H1 (cell line): ENCODE measurements around the gene SNTG2. TPM values are rescaled to one million over a fixed set of nuclear protein-coding genes. Genes with fewer than 3 reads are reported as not detected.

Experiments
- CTCF ChIA-PET: fragments of 300-600 bp; sonication (Branson Sonifier 250); formaldehyde crosslinking; loops from one replicate; lab custom pipeline; 2021; ENCODE audit not compliant: partially characterized antibody; lab: Charles Lee
- POLR2A ChIA-PET: fragments of 300-600 bp; sonication (Branson Sonifier 250); formaldehyde crosslinking; loops from one replicate; lab custom pipeline; 2021; ENCODE audit warnings: inconsistent platforms; ENCODE audit not compliant: partially characterized antibody; lab: Charles Lee
- DNase-seq, 2 experiments: peaks; one replicate each; pipeline versions ENCODE4 v3.0.0 to v3.0.0-alpha.2; 2010 to 2022; ENCODE audit warnings: low spot score in 2 of 2, low read depth in 1 of 2, mixed read lengths in 1 of 2
- FAIRE-seq: peaks from 2 replicates; lab custom pipeline; 2011; peaks lifted over from hg19 to GRCh38; lab: Jason Lieb, UNC
- H2AFZ ChIP-seq: 2 replicates; pipeline ENCODE4 v1.8.1; 2012; ENCODE audit warnings: low read length, inconsistent platforms
- H2AK5ac ChIP-seq: 2 replicates; pipeline ENCODE4 v1.6.1; 2013; ENCODE audit warnings: low read depth, low read length
- H2BK120ac ChIP-seq: replicated peaks from 2 replicates; pipeline ENCODE3; 2013; ENCODE audit warnings: low read depth, low read length, inconsistent platforms
- H2BK12ac ChIP-seq: 2 replicates; pipeline ENCODE4 v1.6.1; 2013; ENCODE audit warnings: low read depth, low read length
- H2BK15ac ChIP-seq: 2 replicates; pipeline ENCODE4 v1.6.1; 2013; ENCODE audit warnings: low read length
- H2BK20ac ChIP-seq: 2 replicates; pipeline ENCODE4 v1.6.1; 2013; ENCODE audit warnings: low read length
- H2BK5ac ChIP-seq: 2 replicates; pipeline ENCODE4 v1.6.1; 2013; ENCODE audit warnings: low read depth, low read length
- H3K14ac ChIP-seq: 2 replicates; pipeline ENCODE4 v1.6.1; 2013; ENCODE audit warnings: inconsistent platforms; ENCODE audit not compliant: insufficient read length
- H3K18ac ChIP-seq: 2 replicates; pipeline ENCODE4 v1.6.1; 2013; ENCODE audit warnings: low read length; ENCODE audit errors: extremely low read depth
- H3K23ac ChIP-seq: 2 replicates; pipeline ENCODE4 v1.6.1; 2013; ENCODE audit warnings: inconsistent platforms; ENCODE audit not compliant: insufficient read length
- H3K23me2 ChIP-seq: 2 replicates; pipeline ENCODE4 v1.6.1; 2013; ENCODE audit warnings: low read depth, low read length
- H3K27ac ChIP-seq: 2 replicates; pipeline ENCODE4 v1.6.1; 2011; ENCODE audit warnings: low read depth, low read length, inconsistent platforms
- H3K27me3 ChIP-seq, 4 experiments: replicated peaks in 1 of 4; 1 replicate in 1 of 4; 2 replicates in 3 of 4; pipeline versions ENCODE4 v1.6.1 to v1.8.1; 2011 to 2013; ENCODE audit warnings: low read length in 3 of 4, mild to moderate bottlenecking in 3 of 4, inconsistent platforms in 2 of 4, mixed read lengths in 2 of 4, moderate library complexity in 1 of 4; ENCODE audit not compliant: control insufficient read depth in 3 of 4, insufficient read depth in 3 of 4; ENCODE audit errors: extremely low read depth in 1 of 4
- H3K36me3 ChIP-seq, 4 experiments: 2 replicates each; pipeline versions ENCODE4 v1.6.1 to v1.8.1; 2011 to 2013; ENCODE audit warnings: mild to moderate bottlenecking in 4 of 4, low read length in 3 of 4, moderate library complexity in 2 of 4, control low read depth in 1 of 4, inconsistent platforms in 1 of 4; ENCODE audit not compliant: insufficient read depth in 4 of 4, control insufficient read depth in 2 of 4
- H3K4ac ChIP-seq: replicated peaks from 2 replicates; pipeline ENCODE3; 2013; ENCODE audit warnings: low read length, low read depth, mixed read lengths, inconsistent platforms; ENCODE audit not compliant: insufficient read length
- H3K4me1 ChIP-seq, 4 experiments: replicated peaks in 1 of 4; 1 replicate in 1 of 4; 2 replicates in 3 of 4; pipeline versions ENCODE4 v1.6.1 to v1.8.1; 2011 to 2013; ENCODE audit warnings: low read length in 3 of 4, inconsistent platforms in 2 of 4, mixed read lengths in 1 of 4; ENCODE audit not compliant: insufficient read depth in 4 of 4, control insufficient read depth in 3 of 4
- H3K4me2 ChIP-seq, 2 experiments: 2 replicates each; pipeline versions ENCODE4 v1.6.1 to v1.8.1; 2011 to 2013; ENCODE audit warnings: low read depth in 2 of 2, low read length in 2 of 2, control low read depth in 1 of 2, inconsistent platforms in 1 of 2, mild to moderate bottlenecking in 1 of 2; ENCODE audit not compliant: insufficient read depth in 1 of 2
- H3K4me3 ChIP-seq, 4 experiments: fragments of 200-600, 300-600 bp in 1 of 4; sonication (generic), shearing (Covaris generic), sonication (Bioruptor Twin) in 1 of 4; 2 replicates each; pipeline versions ENCODE4 v1.5.1 to v1.8.1; 2011 to 2016; ENCODE audit warnings: low read length in 4 of 4, low read depth in 3 of 4, control low read depth in 2 of 4, inconsistent platforms in 2 of 4, mild to moderate bottlenecking in 2 of 4, mixed read lengths in 1 of 4, moderate library complexity in 1 of 4; ENCODE audit not compliant: insufficient read depth in 2 of 4; ENCODE audit errors: extremely low read depth in 1 of 4
- H3K56ac ChIP-seq: replicated peaks from 2 replicates; pipeline ENCODE3; 2013; ENCODE audit warnings: low read depth, mild to moderate bottlenecking, mixed read lengths, low read length, inconsistent platforms; ENCODE audit not compliant: insufficient read length
- H3K79me1 ChIP-seq: 2 replicates; pipeline ENCODE4 v1.6.1; 2013; ENCODE audit warnings: low read depth, low read length, control low read depth
- H3K79me2 ChIP-seq, 2 experiments: 2 replicates each; pipeline versions ENCODE4 v1.6.1 to v1.8.1; 2012 to 2013; ENCODE audit warnings: low read length in 2 of 2, mild to moderate bottlenecking in 2 of 2, inconsistent platforms in 1 of 2; ENCODE audit not compliant: insufficient read depth in 2 of 2, control insufficient read depth in 1 of 2
- H3K9ac ChIP-seq, 4 experiments: replicated peaks in 1 of 4; 1 replicate in 1 of 4; 2 replicates in 3 of 4; pipeline versions ENCODE4 v1.6.1 to v1.8.1; 2011 to 2013; ENCODE audit warnings: low read depth in 3 of 4, low read length in 3 of 4, control low read depth in 2 of 4, mild to moderate bottlenecking in 2 of 4, moderate library complexity in 2 of 4, inconsistent platforms in 1 of 4; ENCODE audit errors: extremely low read depth in 1 of 4
- H3K9me3 ChIP-seq, 2 experiments: 2 replicates each; pipeline versions ENCODE4 v1.6.1 to v1.8.1; 2012 to 2013; ENCODE audit warnings: mild to moderate bottlenecking in 2 of 2, moderate library complexity in 2 of 2, control low read depth in 1 of 2, inconsistent platforms in 1 of 2, low read depth in 1 of 2, low read length in 1 of 2, mixed read lengths in 1 of 2; ENCODE audit not compliant: insufficient read depth in 2 of 2
- H4K20me1 ChIP-seq, 2 experiments: replicated peaks in 1 of 2; 2 replicates each; pipeline versions ENCODE3 to v1.8.1; 2011 to 2013; ENCODE audit warnings: inconsistent platforms in 2 of 2, low read length in 2 of 2, mild to moderate bottlenecking in 1 of 2; ENCODE audit not compliant: insufficient read depth in 2 of 2, control insufficient read depth in 1 of 2
- H4K5ac ChIP-seq: 2 replicates; pipeline ENCODE4 v1.6.1; 2013; ENCODE audit warnings: low read length, low read depth, mixed read lengths, inconsistent platforms; ENCODE audit not compliant: insufficient read length
- H4K8ac ChIP-seq: 2 replicates; pipeline ENCODE4 v1.8.0; 2013; ENCODE audit warnings: mild to moderate bottlenecking, moderate library complexity, low read length, inconsistent platforms; ENCODE audit not compliant: insufficient read depth; ENCODE audit errors: extremely low read depth
- H4K91ac ChIP-seq: replicated peaks from 2 replicates; pipeline ENCODE3; 2013; ENCODE audit warnings: low read length, mixed read lengths, inconsistent platforms; ENCODE audit not compliant: insufficient read length
- CHD1 ChIP-seq: IDR thresholded peaks from 2 replicates; pipeline ENCODE4 v1.6.1; 2012; ENCODE audit warnings: low read depth, low read length, improper control_type of control experiment
- EZH2 ChIP-seq: fragments of 200-600 bp; sonication (generic); IDR thresholded peaks from 2 replicates; pipeline ENCODE4 v1.7.1; 2012; ENCODE audit warnings: low read depth, mild to moderate bottlenecking, moderate library complexity, low read length, inconsistent platforms; ENCODE audit not compliant: severe bottlenecking
- SIN3A ChIP-seq, 2 experiments: IDR thresholded peaks in 1 of 2; conservative IDR thresholded peaks in 1 of 2; 2 replicates each; pipeline ENCODE4 v1.6.1; 2011 to 2012; ENCODE audit warnings: low read length in 2 of 2, improper control_type of control experiment in 1 of 2, low read depth in 1 of 2, mild to moderate bottlenecking in 1 of 2
- SIRT6 ChIP-seq: IDR thresholded peaks from one replicate; pipeline ENCODE4 v1.7.1; 2012; ENCODE audit warnings: low read length, inconsistent platforms
- TEAD4 ChIP-seq: IDR thresholded peaks from 2 replicates; pipeline ENCODE4 v1.6.1; 2012; ENCODE audit warnings: low read depth, low read length, inconsistent platforms, mixed read lengths
- WGBS, 2 experiments: shearing (Covaris generic) in 1 of 2; methylation state at CpG; one replicate each; pipeline versions ENCODE4 v1.1.6 to v1.1.7; 2013 to 2015; ENCODE audit warnings: low lambda C conversion rate in 2 of 2, mixed read lengths in 2 of 2, inconsistent platforms in 1 of 2, low coverage in 1 of 2, missing lambda C conversion rate in 1 of 2; ENCODE audit not compliant: insufficient replicate concordance in 2 of 2, insufficient coverage in 1 of 2, insufficient read length in 1 of 2; ENCODE audit errors: extremely low coverage in 1 of 2, missing lambda C conversion rate in 1 of 2; 5-methylcytosine and 5-hydroxymethylcytosine counted together
- polyA plus RNA-seq, 7 experiments: library from polyadenylated mRNA; depleted of rRNA in 3 of 7; stranded (reverse) in 5 of 7; unstranded in 2 of 7; fragments of >200 nt in 5 of 7; fragments of 200-250 nt in 2 of 7; gene quantifications; 1 replicate in 5 of 7; 2 replicates in 1 of 7; 4 replicates in 1 of 7; pipeline versions ENCODE4 v1.2.1 to v1.2.3, GENCODE V29; 2011 to 2013; ENCODE audit warnings: missing spikeins in 2 of 7, mixed read lengths in 2 of 7
- total RNA-seq: library from RNA; stranded (reverse); fragmentation: NEBNext Ultra II Directional; extraction: Animal tissue kit (Norgen Biotek cat#: 25700); gene quantifications from 2 replicates; pipeline ENCODE4 v1.2.1, GENCODE V29; 2021

Gene SNTG2
- total and polyA plus RNA-seq, 2 of the 8 experiments (the other 6 are each of a cell fraction or from before 2014, with no cell fraction given), result 6.6 to 18.1 TPM

DNA sequence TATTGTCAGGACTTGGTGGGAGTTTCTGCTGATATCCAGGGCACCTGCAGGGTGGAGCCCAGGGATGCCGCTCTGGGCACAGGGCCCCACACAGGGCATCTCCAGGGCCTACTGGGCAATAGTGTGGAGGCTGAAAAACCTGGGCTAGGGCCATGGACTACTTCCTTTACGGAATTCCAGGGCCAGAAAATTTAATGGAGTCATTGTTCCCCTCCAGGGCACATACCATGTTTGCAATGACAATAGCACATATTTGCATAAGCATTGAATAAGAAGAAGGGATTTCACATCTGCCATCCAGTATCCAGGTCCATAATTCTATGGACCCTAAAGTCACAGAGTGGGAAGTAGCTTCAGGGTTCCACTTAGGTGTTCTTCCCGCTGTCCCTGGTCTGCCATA lies 358.9 kb downstream of the SNTG2 start:
- H4K91ac ChIP-seq, result peak overlapping the region; percentile 30
- no peak overlapping the region for H4K8ac ChIP-seq
- ChIA-PET POLR2A (interaction anchor here (0.6 to 1.1 kb wide), 2 partner anchors 10 to 632 kb away, joined by 3 read pairs; no protein-coding TSS in a partner anchor), CTCF (interaction anchor here (0.8 kb wide), 1 partner anchor 64 kb away, joined by 3 read pairs; no protein-coding TSS in a partner anchor)
- no peak overlapping the region for H3K27ac ChIP-seq
- H3K79me2 ChIP-seq, result no peaks in the 10 kb centered on the region
- peaks cover 0 to 5% (median 2%) of the 10 kb centered on the region in 4 experiments; a peak in 4 of 7 replicates for H3K4me1 ChIP-seq
- H2BK15ac ChIP-seq, result no peak overlapping the region
- DNase-seq (no peak), FAIRE-seq (peak; percentile 24)
- peaks cover 3% of the 10 kb centered on the region; the same call in 1 of the 2 replicates for H3K23me2 ChIP-seq
- H3K18ac ChIP-seq, result no peak overlapping the region
- H3K9me3 ChIP-seq, result no peaks in the 10 kb centered on the region
- H3K23ac ChIP-seq, result no peak overlapping the region
- no peaks in the 10 kb centered on the region for H3K79me1 ChIP-seq
- no peak overlapping the region for H3K14ac ChIP-seq
- no peak overlapping the region for H2BK12ac ChIP-seq
- TF ChIP-seq SIRT6, result no peak
- TF ChIP-seq CHD1, result no peak
- no peak for TF ChIP-seq SIN3A (conservative IDR thresholded peaks at IDR 0.05 in 1 of 2, IDR thresholded peaks at IDR 0.05 in 1 of 2; ENCODE audit: low read depth in 1 of 2, low read length in 2 of 2)
- TF ChIP-seq TEAD4, result peak; percentile 68
- no peak for TF ChIP-seq EZH2
- H2BK120ac ChIP-seq, result no peak overlapping the region
- H3K56ac ChIP-seq, result no peak overlapping the region
- H4K20me1 ChIP-seq, result peaks cover 0 to 5% of the 10 kb centered on the region in 2 experiments
- no peak overlapping the region for H2BK20ac ChIP-seq
- H2AK5ac ChIP-seq, result no peak overlapping the region
- no peak overlapping the region for H3K4me2 ChIP-seq
- WGBS, 2 experiments, result 85% methylated on average over 3 of the region's 3 CpGs; no CpG with 5 or more reads in 1 of the 2 experiments
- no peak overlapping the region for H3K9ac ChIP-seq
- H2BK5ac ChIP-seq, result peak overlapping the region; percentile 66; the same call in 1 of the 2 replicates
- no peak overlapping the region for H3K4me3 ChIP-seq
- H4K5ac ChIP-seq, result no peak overlapping the region
- H3K4ac ChIP-seq, result no peak overlapping the region
- no peak overlapping the region for H2AFZ ChIP-seq
- no peaks in the 10 kb centered on the region for H3K36me3 ChIP-seq
- no peaks in the 10 kb centered on the region for H3K27me3 ChIP-seq
